HEK293 (cell line): ENCODE data around the gene RCC1.

Experiments used
- INSM2 ChIP-seq: fragments of 450-650 bp; formaldehyde crosslinking; IDR thresholded peaks from 2 replicates; pipeline ENCODE4 v1.5.1; 2016; ENCODE audit warnings: missing biosample characterization, missing genetic modification characterization
- PRDM4 ChIP-seq: fragments of 450-650 bp; formaldehyde crosslinking; IDR thresholded peaks from 2 replicates; pipeline ENCODE4 v1.5.1; 2017; ENCODE audit warnings: missing biosample characterization, missing genetic modification characterization
- REST ChIP-seq: fragments of 450-650 bp; formaldehyde crosslinking; IDR thresholded peaks from 2 replicates; pipeline ENCODE4 v1.5.1; 2016; ENCODE audit warnings: missing biosample characterization, missing genetic modification characterization
- SALL2 ChIP-seq: fragments of 450-650 bp; formaldehyde crosslinking; IDR thresholded peaks from 2 replicates; pipeline ENCODE4 v1.5.0; 2017; ENCODE audit warnings: missing biosample characterization, mild to moderate bottlenecking, missing genetic modification characterization, borderline replicate concordance
- SCRT2 ChIP-seq: fragments of 450-650 bp; formaldehyde crosslinking; IDR thresholded peaks from 2 replicates; pipeline ENCODE4 v1.5.1; 2016; ENCODE audit warnings: missing biosample characterization, missing genetic modification characterization
- SP2 ChIP-seq: fragments of 450-650 bp; formaldehyde crosslinking; IDR thresholded peaks from 2 replicates; pipeline ENCODE4 v1.5.1; 2016; ENCODE audit warnings: missing biosample characterization, missing genetic modification characterization
- YY1 ChIP-seq: fragments of 450-650 bp; formaldehyde crosslinking; IDR thresholded peaks from 2 replicates; pipeline ENCODE4 v1.5.1; 2018; ENCODE audit warnings: missing biosample characterization, missing genetic modification characterization
- ZBTB1 ChIP-seq: fragments of 450-650 bp; formaldehyde crosslinking; IDR thresholded peaks from 2 replicates; pipeline ENCODE4 v1.5.1; 2016; ENCODE audit warnings: missing biosample characterization, missing genetic modification characterization
- ZBTB48 ChIP-seq: fragments of 450-650 bp; formaldehyde crosslinking; IDR thresholded peaks from 2 replicates; pipeline ENCODE4 v1.5.1; 2016; ENCODE audit warnings: missing biosample characterization, missing genetic modification characterization
- ZBTB49 ChIP-seq: fragments of 450-650 bp; formaldehyde crosslinking; IDR thresholded peaks from 2 replicates; pipeline ENCODE4 v1.5.1; 2016; ENCODE audit warnings: missing biosample characterization, missing genetic modification characterization, low read depth
- ZFP41 ChIP-seq: fragments of 450-650 bp; formaldehyde crosslinking; IDR thresholded peaks from 2 replicates; pipeline ENCODE4 v1.5.1; 2016; ENCODE audit warnings: missing biosample characterization, missing genetic modification characterization, borderline replicate concordance
- ZFP69B ChIP-seq: fragments of 450-650 bp; formaldehyde crosslinking; IDR thresholded peaks from 2 replicates; pipeline ENCODE4 v1.5.1; 2016; ENCODE audit warnings: missing biosample characterization, missing genetic modification characterization
- ZNF114 ChIP-seq: fragments of 450-650 bp; formaldehyde crosslinking; IDR thresholded peaks from 2 replicates; pipeline ENCODE4 v1.5.0; 2017; ENCODE audit warnings: missing biosample characterization, missing genetic modification characterization
- ZNF266 ChIP-seq: fragments of 450-650 bp; formaldehyde crosslinking; IDR thresholded peaks from 2 replicates; pipeline ENCODE4 v1.5.1; 2016; ENCODE audit warnings: missing biosample characterization, missing genetic modification characterization, low read depth
- ZNF341 ChIP-seq: fragments of 450-650 bp; formaldehyde crosslinking; IDR thresholded peaks from 2 replicates; pipeline ENCODE4; 2016; ENCODE audit warnings: low read depth, missing biosample characterization, missing genetic modification characterization
- ZNF391 ChIP-seq: fragments of 450-650 bp; formaldehyde crosslinking; IDR thresholded peaks from 2 replicates; pipeline ENCODE4 v1.5.1; 2016; ENCODE audit warnings: low read depth, missing biosample characterization, missing genetic modification characterization, borderline replicate concordance
- ZNF398 ChIP-seq: fragments of 450-650 bp; formaldehyde crosslinking; IDR thresholded peaks from 2 replicates; pipeline ENCODE4 v1.5.1; 2017; ENCODE audit warnings: missing biosample characterization, missing genetic modification characterization
- ZNF488 ChIP-seq: fragments of 450-650 bp; formaldehyde crosslinking; IDR thresholded peaks from 2 replicates; pipeline ENCODE4 v1.5.1; 2016; ENCODE audit warnings: missing biosample characterization, missing genetic modification characterization
- ZNF514 ChIP-seq: fragments of 450-650 bp; formaldehyde crosslinking; IDR thresholded peaks from 2 replicates; pipeline ENCODE4 v1.5.1; 2016; ENCODE audit warnings: missing biosample characterization, missing genetic modification characterization
- ZNF610 ChIP-seq: fragments of 450-650 bp; formaldehyde crosslinking; IDR thresholded peaks from 2 replicates; pipeline ENCODE4 v1.5.1; 2016; ENCODE audit warnings: missing biosample characterization, missing genetic modification characterization, borderline replicate concordance
- ZNF639 ChIP-seq: fragments of 450-650 bp; formaldehyde crosslinking; IDR thresholded peaks from 2 replicates; pipeline ENCODE4 v1.5.1; 2016; ENCODE audit warnings: missing biosample characterization, missing genetic modification characterization
- ZNF701 ChIP-seq: fragments of 450-650 bp; formaldehyde crosslinking; IDR thresholded peaks from 2 replicates; pipeline ENCODE4 v1.5.1; 2016; ENCODE audit warnings: missing biosample characterization, missing genetic modification characterization
- ZSCAN30 ChIP-seq: fragments of 450-650 bp; IDR thresholded peaks from 2 replicates; pipeline ENCODE4 v1.5.1; 2018; ENCODE audit warnings: missing biosample characterization, mild to moderate bottlenecking, missing genetic modification characterization, moderate library complexity

RCC1 gene

GRCh38 chr1:28581531-28582247, 75.8 kb downstream of the RCC1 start (continued):
- TF ChIP-seq ZNF488 (peak; percentile 56; the same call in 1 of the 2 replicates), ZFP41 (tag by site-specific recombination) (no peak; the same call in 1 of the 2 replicates), ZNF701 (tag by site-specific recombination) (0 out of 2 replicates have a peak, but pooled peaks have one; percentile 16), PRDM4 (tag by site-specific recombination) (peak; percentile 50), ZSCAN30 (tag by site-specific recombination) (peak; percentile 97), ZNF639 (tag by site-specific recombination) (peak; percentile 86), ZBTB48 (tag by site-specific recombination) (peak; percentile 35; the same call in 1 of the 2 replicates), ZBTB49 (tag by site-specific recombination) (no peak), ZFP69B (0 out of 2 replicates have a peak, but pooled peaks have one; percentile 58), SCRT2 (tag by site-specific recombination) (peak; percentile 95), ZNF610 (tag by site-specific recombination) (peak; percentile 85; the same call in 1 of the 2 replicates), REST (tag by site-specific recombination) (peak; percentile 29; the same call in 1 of the 2 replicates), INSM2 (tag by site-specific recombination) (peak; percentile 72), SALL2 (tag by site-specific recombination) (peak; percentile 55; the same call in 1 of the 2 replicates), ZNF514 (tag by site-specific recombination) (no peak), SP2 (peak; percentile 50), ZNF266 (tag by site-specific recombination) (no peak), ZBTB1 (tag by site-specific recombination) (no peak), ZNF114 (no peak), YY1 (tag by site-specific recombination) (peak; percentile 67; the same call in 1 of the 2 replicates), ZNF398 (tag by site-specific recombination) (peak; percentile 28; the same call in 1 of the 2 replicates), ZNF341 (peak; percentile 41), ZNF391 (peak; percentile 97)
